Hepatocyte (in vitro differentiated cells): ENCODE results near the gene DLG2. TPM values are rescaled to one million over a fixed set of nuclear protein-coding genes. Genes with fewer than 3 reads are reported as not detected.

Experiments
- DNase-seq: peaks from one replicate; pipeline ENCODE4 v3.0.0-alpha.2; 2016; ENCODE audit warnings: low spot score
- H2AFZ ChIP-seq: fragments of 200-600 bp; sonication (generic); 2 replicates; pipeline ENCODE4 v1.6.0; 2016; ENCODE audit warnings: antibody characterized with exemption, mild to moderate bottlenecking
- H3K27ac ChIP-seq: fragments of 200-600 bp; sonication (generic); 2 replicates; pipeline ENCODE4 v1.5.1; 2016; ENCODE audit warnings: mild to moderate bottlenecking
- H3K27me3 ChIP-seq: fragments of 200-600 bp; sonication (generic); 2 replicates; pipeline ENCODE4 v1.6.1; 2016
- H3K36me3 ChIP-seq: fragments of 200-600 bp; sonication (generic); replicated peaks from 2 replicates; pipeline ENCODE4 v1.5.1; 2016; ENCODE audit warnings: low read depth; ENCODE audit not compliant: insufficient read depth
- H3K4me1 ChIP-seq: fragments of 200-600 bp; sonication (generic); 2 replicates; pipeline ENCODE4 v1.5.1; 2016; ENCODE audit warnings: mild to moderate bottlenecking, moderate library complexity; ENCODE audit not compliant: insufficient read depth
- H3K4me2 ChIP-seq: fragments of 200-600 bp; sonication (generic); 2 replicates; pipeline ENCODE4 v1.6.0; 2016
- H3K4me3 ChIP-seq: fragments of 200-600 bp; sonication (generic); 2 replicates; pipeline ENCODE4 v1.5.1; 2016; ENCODE audit warnings: mild to moderate bottlenecking
- H3K79me2 ChIP-seq: fragments of 200-600 bp; sonication (generic); 2 replicates; pipeline ENCODE4 v1.6.0; 2017; ENCODE audit warnings: mild to moderate bottlenecking
- H3K9me2 ChIP-seq: fragments of 200-600 bp; sonication (generic); replicated peaks from 2 replicates; pipeline ENCODE4 v1.6.0; 2017; ENCODE audit warnings: mild to moderate bottlenecking; ENCODE audit not compliant: insufficient read depth
- H3K9me3 ChIP-seq: fragments of 200-600 bp; sonication (generic); 2 replicates; pipeline ENCODE4 v1.5.1; 2016; ENCODE audit warnings: low read depth, mild to moderate bottlenecking
- H4K20me1 ChIP-seq: fragments of 200-600 bp; sonication (generic); 2 replicates; pipeline ENCODE4 v1.6.0; 2016; ENCODE audit warnings: mild to moderate bottlenecking; ENCODE audit not compliant: insufficient read depth, poor library complexity, severe bottlenecking
- EZH2 ChIP-seq: fragments of 200-600 bp; sonication (generic); IDR thresholded peaks from 2 replicates; pipeline ENCODE4 v1.6.1; 2016; ENCODE audit warnings: antibody characterized with exemption, mild to moderate bottlenecking, borderline replicate concordance
- EZH2phosphoT487 ChIP-seq: fragments of 200-600 bp; sonication (generic); IDR thresholded peaks from one replicate; pipeline ENCODE4 v1.6.1; 2018; ENCODE audit warnings: antibody characterized with exemption, mild to moderate bottlenecking, low read depth, moderate library complexity; ENCODE audit not compliant: unreplicated experiment, severe bottlenecking
- WGBS: methylation state at CpG from one replicate; pipeline ENCODE4 v1.1.6; 2016; ENCODE audit warnings: low lambda C conversion rate; ENCODE audit errors: missing lambda C conversion rate; 5-methylcytosine and 5-hydroxymethylcytosine counted together
- polyA plus RNA-seq: library from polyadenylated mRNA; unstranded; fragments of >200 nt; fragmentation: Nextera tagmentation; extraction: Ambion mirVana; gene quantifications from 2 replicates; pipeline ENCODE4 v1.2.1, GENCODE V29; 2016
- total RNA-seq: library from RNA; depleted of rRNA; stranded (reverse); fragments of >200 nt; gene quantifications from 2 replicates; pipeline ENCODE4 v1.2.3, GENCODE V29; 2014
- TF ChIP-seq, protein P1 (sequence below): fragments of 200-600 bp; sonication (generic); IDR thresholded peaks from 2 replicates; pipeline ENCODE4 v1.5.1; 2016; ENCODE audit warnings: antibody characterized with exemption, mild to moderate bottlenecking; ENCODE audit not compliant: poor library complexity

Gene DLG2
- total and polyA plus RNA-seq, 2 experiments from 2014 or later = 2.6 to 6.8 TPM

GRCh38 chr11:83766932-83767331 is 1860.2 kb downstream of the DLG2 start:
- Histone ChIP-seq H3K27me3 (no peaks in the 10 kb centered on the region), H3K4me2 (no peak overlapping the region), H3K4me1 (no peaks in the 10 kb centered on the region), H3K4me3 (no peak overlapping the region), H3K9me2 (no peaks in the 10 kb centered on the region), H2AFZ (no peak overlapping the region), H3K27ac (no peak overlapping the region), H4K20me1 (no peaks in the 10 kb centered on the region), H3K9me3 (no peaks in the 10 kb centered on the region), H3K79me2 (no peaks in the 10 kb centered on the region), H3K36me3 (no peaks in the 10 kb centered on the region)
- TF ChIP-seq EZH2phosphoT487 (no peak), EZH2 (no peak)
- TF ChIP-seq, protein P1, sequence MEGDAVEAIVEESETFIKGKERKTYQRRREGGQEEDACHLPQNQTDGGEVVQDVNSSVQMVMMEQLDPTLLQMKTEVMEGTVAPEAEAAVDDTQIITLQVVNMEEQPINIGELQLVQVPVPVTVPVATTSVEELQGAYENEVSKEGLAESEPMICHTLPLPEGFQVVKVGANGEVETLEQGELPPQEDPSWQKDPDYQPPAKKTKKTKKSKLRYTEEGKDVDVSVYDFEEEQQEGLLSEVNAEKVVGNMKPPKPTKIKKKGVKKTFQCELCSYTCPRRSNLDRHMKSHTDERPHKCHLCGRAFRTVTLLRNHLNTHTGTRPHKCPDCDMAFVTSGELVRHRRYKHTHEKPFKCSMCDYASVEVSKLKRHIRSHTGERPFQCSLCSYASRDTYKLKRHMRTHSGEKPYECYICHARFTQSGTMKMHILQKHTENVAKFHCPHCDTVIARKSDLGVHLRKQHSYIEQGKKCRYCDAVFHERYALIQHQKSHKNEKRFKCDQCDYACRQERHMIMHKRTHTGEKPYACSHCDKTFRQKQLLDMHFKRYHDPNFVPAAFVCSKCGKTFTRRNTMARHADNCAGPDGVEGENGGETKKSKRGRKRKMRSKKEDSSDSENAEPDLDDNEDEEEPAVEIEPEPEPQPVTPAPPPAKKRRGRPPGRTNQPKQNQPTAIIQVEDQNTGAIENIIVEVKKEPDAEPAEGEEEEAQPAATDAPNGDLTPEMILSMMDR = no peak
- WGBS = 92% methylated on average over 4 of the region's 4 CpGs
- DNase-seq = no peak

- no peaks in the 10 kb centered on the region for H3K9me3 ChIP-seq
- no peaks in the 10 kb centered on the region for H4K20me1 ChIP-seq
- TF ChIP-seq EZH2 (no peak), EZH2phosphoT487 (no peak)
- TF ChIP-seq, protein P1 = no peak
- H3K36me3 ChIP-seq = no peaks in the 10 kb centered on the region
- no peak overlapping the region for H3K27ac ChIP-seq
- 68% methylated on average over 2 of the region's 2 CpGs for WGBS
- no peaks in the 10 kb centered on the region for H3K27me3 ChIP-seq
- no peak overlapping the region for H2AFZ ChIP-seq
- no peaks in the 10 kb centered on the region for H3K4me1 ChIP-seq
- H3K79me2 ChIP-seq = no peaks in the 10 kb centered on the region
- H3K4me2 ChIP-seq = no peak overlapping the region
- DNase-seq = no peak
- H3K4me3 ChIP-seq = no peak overlapping the region
- no peaks in the 10 kb centered on the region for H3K9me2 ChIP-seq
Measured at GRCh38 chr11:83764643-83765042, 1862.5 kb downstream of the DLG2 start.

DNA sequence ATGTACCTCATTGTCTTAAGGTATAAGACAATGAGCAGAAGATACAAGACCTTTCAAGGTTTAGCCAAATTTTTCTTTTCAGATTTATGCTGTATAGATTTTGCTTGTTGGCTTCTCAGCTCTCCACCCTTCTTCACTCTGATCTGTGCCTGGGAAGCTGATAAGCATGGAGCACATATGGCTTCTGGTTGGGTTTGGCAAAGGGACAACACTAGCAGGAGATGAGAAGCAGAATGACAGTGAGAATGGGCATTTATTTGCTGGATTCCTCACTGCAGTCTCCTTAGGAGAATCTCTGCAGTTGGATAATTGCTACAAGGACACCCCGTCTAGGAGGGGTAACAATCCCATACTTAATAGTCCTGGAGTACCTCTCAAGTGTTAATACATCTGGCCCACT is 1866.2 kb downstream of the DLG2 start:
- Histone ChIP-seq H3K27me3 (no peaks in the 10 kb centered on the region), H3K9me3 (no peaks in the 10 kb centered on the region), H3K4me2 (no peak overlapping the region), H3K27ac (no peak overlapping the region), H3K9me2 (no peaks in the 10 kb centered on the region), H4K20me1 (no peaks in the 10 kb centered on the region), H3K4me1 (no peaks in the 10 kb centered on the region), H3K79me2 (no peaks in the 10 kb centered on the region), H3K36me3 (no peaks in the 10 kb centered on the region), H2AFZ (no peak overlapping the region), H3K4me3 (no peak overlapping the region)
- WGBS = 75% methylated on average over 1 of the region's 1 CpG
- DNase-seq = no peak
- TF ChIP-seq EZH2 = no peak
- TF ChIP-seq, protein P1 = no peak

DNA sequence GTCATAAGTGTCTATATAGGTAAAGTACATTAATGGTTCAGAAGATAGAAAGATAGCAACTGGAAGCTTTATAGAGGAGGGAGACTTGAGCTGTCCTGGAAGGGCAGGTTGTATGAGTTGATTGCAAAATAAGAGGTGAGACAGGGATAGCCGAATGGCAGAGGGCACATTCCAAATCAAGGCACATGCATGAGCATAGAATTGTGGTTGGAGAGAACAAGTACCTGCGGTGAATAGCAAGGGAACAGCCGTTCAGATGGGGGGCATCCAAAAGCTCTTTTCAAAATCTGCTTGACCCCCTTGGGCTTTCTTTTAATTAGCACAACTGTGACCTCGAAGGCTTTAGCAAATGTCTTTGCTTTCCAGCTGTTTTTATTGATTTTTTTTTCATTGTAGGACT is 1868.0 kb downstream of the DLG2 start:
- Histone ChIP-seq H3K4me1 (no peaks in the 10 kb centered on the region), H3K27me3 (no peaks in the 10 kb centered on the region), H3K4me3 (no peak overlapping the region), H4K20me1 (no peaks in the 10 kb centered on the region), H2AFZ (no peak overlapping the region), H3K36me3 (no peaks in the 10 kb centered on the region), H3K4me2 (no peak overlapping the region), H3K9me3 (no peaks in the 10 kb centered on the region), H3K27ac (no peak overlapping the region), H3K9me2 (no peaks in the 10 kb centered on the region), H3K79me2 (no peaks in the 10 kb centered on the region)
- no peak for DNase-seq
- WGBS = 73% methylated on average over 4 of the region's 4 CpGs
- TF ChIP-seq, protein P1 = no peak
- TF ChIP-seq EZH2phosphoT487 = no peak
- no peak for TF ChIP-seq EZH2
